ENCODE data around the gene CIPC.

DNA sequence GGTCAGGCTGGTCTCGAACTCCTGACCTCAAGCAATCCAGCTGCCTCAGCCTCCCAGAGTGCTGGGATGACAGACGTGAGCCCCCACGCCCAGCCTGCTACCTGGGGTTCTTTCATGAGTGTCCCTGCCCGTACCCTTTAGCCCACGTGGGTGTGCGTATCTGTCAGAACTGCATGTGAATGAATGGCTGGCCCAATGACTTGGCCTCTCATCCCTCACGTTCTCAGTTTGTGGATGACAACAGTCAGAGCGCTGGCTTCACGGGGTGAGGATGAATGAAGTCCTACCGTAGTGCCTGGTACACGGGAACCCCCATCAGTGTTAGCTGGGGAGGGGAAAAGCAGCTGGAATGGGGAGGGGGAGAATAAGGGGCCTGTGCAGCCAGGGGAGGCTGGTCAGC is 59.7 kb downstream of the CIPC start:
- TF ChIP-seq, protein P1, sequence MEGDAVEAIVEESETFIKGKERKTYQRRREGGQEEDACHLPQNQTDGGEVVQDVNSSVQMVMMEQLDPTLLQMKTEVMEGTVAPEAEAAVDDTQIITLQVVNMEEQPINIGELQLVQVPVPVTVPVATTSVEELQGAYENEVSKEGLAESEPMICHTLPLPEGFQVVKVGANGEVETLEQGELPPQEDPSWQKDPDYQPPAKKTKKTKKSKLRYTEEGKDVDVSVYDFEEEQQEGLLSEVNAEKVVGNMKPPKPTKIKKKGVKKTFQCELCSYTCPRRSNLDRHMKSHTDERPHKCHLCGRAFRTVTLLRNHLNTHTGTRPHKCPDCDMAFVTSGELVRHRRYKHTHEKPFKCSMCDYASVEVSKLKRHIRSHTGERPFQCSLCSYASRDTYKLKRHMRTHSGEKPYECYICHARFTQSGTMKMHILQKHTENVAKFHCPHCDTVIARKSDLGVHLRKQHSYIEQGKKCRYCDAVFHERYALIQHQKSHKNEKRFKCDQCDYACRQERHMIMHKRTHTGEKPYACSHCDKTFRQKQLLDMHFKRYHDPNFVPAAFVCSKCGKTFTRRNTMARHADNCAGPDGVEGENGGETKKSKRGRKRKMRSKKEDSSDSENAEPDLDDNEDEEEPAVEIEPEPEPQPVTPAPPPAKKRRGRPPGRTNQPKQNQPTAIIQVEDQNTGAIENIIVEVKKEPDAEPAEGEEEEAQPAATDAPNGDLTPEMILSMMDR (conservative IDR thresholded peaks at IDR 0.05; ENCODE audit: low read depth, low read length): no peak
- no peak for TF ChIP-seq EZH2 (IDR thresholded peaks at IDR 0.05; ENCODE audit: borderline replicate concordance, low read depth, low read length, poor library complexity, severe bottlenecking)
